HG03575 (cell line): ENCODE data around the gene CHRNA3.

Experiments used
- ATAC-seq: cut with Tn5 transposase; IDR thresholded peaks from one replicate; pipeline ENCODE4 v1.9.1; 2021; ENCODE audit not compliant: unreplicated experiment, insufficient number of reproducible peaks, low FRiP score; ENCODE audit errors: extremely low read depth

The CHRNA3 gene

GRCh38 chr15:78620527-78621421 is at the start of gene CHRNA3:
Gene CHRNA3 (minus strand): TSS chr15:78620996. CDS start chr15:78620794, 202 bp downstream.
- ATAC-seq, result no peak

- ATAC-seq, result no peak
Measured at GRCh38 chr15:78668987-78669386, 48.2 kb upstream of the CHRNA3 start.

DNA sequence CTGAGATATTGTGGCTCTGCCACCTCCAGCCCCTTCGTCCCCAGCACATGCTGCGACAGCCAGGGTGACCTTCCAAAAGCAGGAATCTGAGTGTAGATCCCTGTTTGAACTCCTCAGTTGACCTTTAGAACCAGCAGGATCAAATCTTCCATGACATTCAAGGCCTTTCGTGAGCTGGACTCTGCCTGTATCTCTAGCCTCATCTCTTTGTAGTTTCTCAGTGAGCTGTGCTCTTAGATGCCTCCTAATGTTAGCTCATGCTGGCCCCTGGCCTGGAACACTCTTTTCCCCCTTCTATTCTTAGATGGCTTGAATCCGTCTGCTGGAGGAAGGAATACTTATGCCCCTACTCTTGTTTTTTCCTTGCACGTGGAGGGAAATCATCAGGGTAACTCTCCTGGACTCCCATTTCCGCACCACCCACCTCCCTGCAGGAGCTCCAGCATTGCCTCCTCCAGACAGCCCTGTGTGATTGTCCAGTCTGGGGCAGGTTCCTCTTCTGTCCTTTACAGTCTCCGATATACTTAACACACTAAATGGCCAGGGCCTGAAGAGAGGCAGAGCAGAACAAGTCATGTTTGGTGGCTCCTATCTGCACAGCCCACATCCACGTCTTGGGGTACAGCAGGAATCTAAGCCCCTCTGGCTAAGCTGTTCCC is 46.9 kb upstream of the CHRNA3 start:
- no peak for ATAC-seq

DNA sequence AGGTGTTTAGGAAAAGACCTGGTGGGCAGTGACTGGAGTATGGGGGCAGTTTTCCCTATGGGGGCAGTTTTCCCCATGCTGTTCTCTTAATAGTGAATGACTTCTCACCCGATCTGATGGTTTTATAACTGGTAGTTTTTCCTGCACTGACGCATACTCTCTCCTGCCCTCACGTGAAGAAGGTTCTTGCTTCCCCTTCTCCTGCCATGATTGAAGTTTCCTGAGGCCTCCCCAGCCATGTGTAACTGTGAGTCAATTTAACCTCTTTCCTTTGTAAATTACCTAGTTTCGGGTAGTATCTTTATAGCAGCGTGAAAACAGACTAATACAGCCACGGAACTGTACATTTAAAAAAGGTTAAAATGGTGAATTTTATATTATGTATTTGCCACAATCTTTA is 45.2 kb upstream of the CHRNA3 start:
- ATAC-seq, result no peak

DNA sequence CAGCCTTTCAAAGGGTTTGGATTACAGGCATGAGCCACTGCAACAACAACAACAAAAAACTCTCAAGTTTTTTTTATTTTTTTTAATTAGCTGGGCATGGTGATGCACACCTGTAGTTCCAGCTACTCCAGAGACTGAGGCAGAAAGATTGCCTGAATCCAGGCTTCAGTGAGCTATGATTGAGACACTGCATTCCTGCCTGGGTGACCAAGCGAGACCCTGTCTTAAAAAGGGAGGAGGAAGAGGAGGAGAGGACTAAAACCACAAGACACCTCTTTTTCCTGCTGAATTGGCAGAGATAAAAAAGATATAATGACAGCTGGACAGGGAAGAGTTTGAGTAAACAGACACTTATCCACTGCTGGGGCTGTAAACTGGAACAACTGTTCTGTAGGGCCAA is 42.9 kb upstream of the CHRNA3 start:
- ATAC-seq, result no peak

GRCh38 chr15:78662028-78662427 is 41.2 kb upstream of the CHRNA3 start:
- ATAC-seq, result no peak

DNA sequence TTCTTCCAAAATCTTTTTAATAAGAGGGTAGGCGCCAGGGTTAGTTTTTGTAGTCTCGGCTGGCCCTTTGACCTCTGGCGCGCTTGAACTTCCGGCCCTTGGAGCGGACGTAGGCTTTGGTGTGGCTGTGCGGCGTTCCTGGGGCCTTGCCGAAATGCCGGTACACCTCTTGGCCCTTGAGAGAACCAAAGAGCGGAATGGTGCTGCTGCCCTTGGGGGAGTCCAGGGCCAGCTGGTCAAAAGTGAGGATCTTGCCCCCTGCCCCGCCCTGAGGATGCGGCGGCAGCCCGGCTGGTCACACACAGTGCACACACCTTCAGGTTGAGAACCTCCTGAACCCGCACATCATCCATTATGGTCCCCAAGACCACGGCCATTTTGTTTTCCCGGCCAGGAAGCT is 40.2 kb upstream of the CHRNA3 start:
- no peak for ATAC-seq

DNA sequence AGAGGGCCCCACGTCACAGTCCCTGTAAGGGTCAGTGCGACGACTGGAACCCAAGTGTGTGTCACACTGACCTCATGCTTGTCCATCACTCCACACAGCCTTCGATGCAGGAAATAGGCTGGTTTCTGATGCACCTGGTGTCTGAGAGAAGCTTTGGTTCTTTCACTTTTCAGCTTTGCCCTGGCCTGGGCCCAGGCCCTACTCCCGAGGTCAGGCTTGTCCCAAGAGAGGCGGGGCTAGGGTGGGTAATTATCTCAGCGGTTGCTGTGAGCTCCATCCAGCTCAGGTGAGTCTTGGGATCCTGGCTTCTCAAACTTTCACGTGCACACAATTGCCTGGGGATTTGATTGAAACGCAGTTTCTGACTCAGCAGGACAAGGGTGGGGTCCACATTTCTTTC is 39.8 kb upstream of the CHRNA3 start:
- ATAC-seq, result no peak

DNA sequence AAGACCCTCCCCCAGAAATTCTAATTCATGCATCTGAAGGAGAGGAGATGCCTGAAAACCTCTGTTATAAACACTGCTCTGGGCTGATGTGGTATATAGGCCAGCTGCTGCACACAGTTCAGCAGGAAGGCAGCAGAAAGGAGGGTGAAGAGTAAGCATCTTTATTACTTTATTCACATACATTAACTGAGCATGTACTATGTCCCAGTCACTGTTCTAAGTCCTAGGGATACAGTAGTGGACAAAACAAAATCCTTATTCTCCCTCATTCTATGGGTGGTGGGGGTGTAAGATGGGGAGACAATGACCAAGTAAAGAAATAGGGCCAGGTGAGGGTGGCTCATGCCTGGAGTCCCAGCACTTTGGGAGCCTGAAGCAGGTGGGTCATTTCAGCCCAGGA is 38.0 kb upstream of the CHRNA3 start:
- ATAC-seq, result no peak

DNA sequence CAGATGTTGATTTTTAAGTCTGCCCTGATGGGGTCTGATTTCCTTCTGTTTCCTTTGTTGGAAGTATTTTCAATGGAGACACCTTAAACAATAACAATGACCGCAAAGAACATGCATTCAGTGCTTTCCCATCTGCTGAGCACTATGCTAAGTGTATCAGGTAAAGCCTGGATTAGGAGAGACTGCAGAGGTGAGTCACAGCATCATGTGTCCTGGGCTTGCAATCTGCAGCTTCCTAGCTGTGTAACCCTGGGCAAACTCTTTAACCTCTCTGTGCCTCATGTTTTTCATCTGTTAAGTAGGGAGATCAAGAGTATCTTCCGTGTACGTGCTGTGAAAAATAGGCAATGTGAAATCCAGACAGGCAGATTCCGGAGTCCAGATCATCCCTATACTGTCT is 33.5 kb upstream of the CHRNA3 start:
- no peak for ATAC-seq

- ATAC-seq, result no peak
Measured at GRCh38 chr15:78651930-78652615, 31.3 kb upstream of the CHRNA3 start.

DNA sequence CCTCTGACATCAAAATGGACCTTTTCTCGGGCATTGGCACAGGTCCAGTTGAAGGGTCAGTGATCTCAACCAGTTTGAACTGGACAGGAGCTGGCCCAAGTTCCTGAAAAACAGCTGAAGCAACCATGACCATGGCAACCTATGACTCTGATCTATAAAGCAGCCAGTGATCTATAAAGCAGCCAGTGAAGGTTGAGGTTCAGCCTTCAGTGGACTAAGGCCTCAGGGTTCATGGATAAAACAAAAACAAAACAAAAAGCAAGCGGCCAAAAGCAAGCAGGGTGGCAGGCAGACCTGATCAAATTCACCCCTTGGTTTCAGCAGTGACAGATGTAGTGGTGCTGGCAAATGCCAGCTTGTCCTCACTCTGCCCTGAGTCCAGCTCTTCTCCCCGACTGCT is 30.2 kb upstream of the CHRNA3 start:
- no peak for ATAC-seq

GRCh38 chr15:78650022-78650421 is 29.2 kb upstream of the CHRNA3 start:
- no peak for ATAC-seq

DNA sequence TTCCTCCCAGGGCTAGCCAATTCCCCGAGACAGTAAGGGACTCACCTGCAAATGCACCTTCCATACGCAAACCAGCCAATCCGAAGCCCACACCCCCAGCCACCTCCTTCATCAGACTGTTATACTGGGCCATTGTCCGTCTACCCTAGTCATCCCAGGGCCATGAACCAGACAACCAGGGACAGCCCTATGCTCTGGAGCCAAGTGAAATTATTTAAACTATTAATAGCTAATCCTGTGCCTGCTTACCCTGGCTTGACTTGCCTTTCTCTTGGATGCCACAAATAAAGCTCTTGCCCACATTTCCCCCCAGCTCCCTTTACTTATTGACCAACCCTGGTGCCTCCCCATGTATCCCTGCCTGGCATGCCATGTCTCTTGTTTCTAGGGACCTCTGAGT is 24.2 kb upstream of the CHRNA3 start:
- no peak for ATAC-seq

DNA sequence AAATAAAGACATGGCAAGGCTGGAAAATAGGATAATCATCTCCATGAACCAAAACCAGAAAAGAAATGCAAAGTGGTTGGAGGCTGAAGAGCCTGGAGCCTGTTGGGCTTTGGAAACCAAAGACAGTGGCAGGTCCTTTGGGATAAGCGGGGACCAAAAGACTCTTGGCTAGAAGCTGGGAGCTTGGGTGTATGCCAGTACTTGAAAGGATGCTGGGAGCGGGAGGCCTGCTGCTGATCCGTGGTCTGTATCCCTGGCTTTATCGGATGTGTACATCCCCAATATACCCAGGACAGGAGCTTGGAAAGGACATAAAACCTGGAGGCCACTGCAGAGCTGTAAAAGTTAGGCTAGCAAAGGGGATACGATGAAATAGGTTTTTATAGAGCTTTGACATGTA is 21.5 kb upstream of the CHRNA3 start:
- ATAC-seq, result no peak

DNA sequence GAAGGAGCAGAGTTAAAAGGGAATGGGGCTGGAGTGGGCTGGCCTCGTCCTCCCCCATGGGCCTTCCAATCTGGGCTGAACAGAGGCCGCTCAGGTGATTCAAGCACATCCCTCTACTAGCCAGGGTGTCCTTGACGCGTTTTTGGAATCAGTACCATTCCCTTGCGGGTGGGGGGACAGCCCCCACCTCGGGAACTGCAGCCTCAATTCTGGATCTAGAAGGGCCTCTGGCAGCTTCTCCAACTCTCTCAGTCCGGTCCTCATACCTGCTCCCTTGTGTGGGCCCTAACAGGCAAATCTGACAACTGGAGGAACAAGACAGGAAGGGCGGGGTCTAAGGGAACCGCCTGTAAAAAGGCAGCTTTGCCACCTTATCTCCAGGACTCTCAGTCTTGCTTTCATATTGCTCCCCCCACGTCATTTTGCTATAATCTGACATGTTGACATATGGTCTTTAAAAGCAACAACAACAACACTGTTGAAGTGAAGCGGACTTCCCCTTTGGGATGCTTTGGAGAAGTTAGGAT is 21.0 kb upstream of the CHRNA3 start:
- ATAC-seq, result no peak

DNA sequence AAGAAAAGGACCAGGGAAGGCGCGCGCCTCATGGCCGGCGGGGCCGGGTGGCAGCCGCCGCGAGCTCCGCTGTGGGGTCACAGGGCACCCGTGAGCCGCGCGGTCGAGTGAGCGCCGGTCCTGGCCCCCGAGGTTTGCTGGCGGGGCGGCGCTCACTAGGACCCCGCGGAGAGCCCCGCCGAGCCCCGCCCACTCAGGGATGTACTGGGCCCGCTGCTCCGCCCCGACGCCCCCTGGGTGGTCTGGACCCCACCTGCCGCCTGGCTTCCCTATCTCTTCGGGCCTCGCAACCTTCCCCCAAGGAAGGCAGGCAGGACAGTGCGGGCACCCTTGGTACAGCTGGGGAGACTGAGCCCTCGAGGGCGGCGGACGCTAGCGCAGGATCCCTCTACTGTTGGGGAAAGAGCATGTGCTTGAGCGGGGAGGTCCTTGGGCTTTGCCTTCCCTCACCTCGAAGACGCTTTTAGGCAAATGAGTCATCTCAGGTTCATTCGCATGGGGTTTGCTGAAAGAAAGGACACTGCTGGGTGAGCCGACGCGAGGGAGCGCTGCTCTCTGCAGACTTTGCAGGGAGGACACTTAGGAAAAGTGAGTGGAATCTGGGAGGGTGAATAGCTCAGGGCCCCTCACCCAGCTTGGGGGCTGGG is 20.4 kb upstream of the CHRNA3 start, which contains the start of gene CHRNB4:
Gene CHRNB4, minus strand, starts transcription at position 109 of the 647 bp plus-strand sequence. Its CDS starts 77 bp downstream, at position 32.
- no peak for ATAC-seq

DNA sequence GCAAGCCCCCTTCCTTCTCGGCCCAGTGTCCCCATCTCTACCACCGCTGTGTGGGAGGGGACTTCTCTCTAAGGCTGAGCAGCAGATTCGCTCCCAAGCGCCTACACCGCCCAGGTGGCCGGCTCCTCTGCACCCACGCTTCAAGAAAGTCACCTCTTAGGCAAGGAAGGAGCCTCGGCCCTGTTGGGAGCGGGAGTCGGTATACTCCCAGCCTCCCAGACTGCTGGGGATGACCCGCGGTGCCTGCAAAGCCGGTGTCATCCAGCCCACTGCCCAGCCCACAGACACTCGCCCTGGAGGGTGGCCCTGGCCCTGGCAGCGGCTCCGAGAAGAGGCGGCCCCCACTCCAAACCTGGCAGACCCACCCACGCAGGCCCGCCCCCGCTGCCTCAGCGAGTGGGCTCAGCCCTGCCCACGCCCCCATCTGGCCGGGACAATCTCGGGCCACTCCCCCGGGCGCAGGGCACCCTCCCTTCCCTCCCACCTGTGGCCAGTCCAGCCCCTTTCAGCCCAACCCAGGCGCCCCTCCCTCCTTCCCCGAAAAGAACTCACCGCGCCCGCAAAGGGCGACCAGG is 19.8 kb upstream of the CHRNA3 start:
- ATAC-seq, result no peak
